Esophagus squamous epithelium (tissue), 4 donors: ENCODE measurements around the gene C19orf25.

Experiments
- POLR2A ChIP-seq, 4 donors: fragments of 450-650 bp; IDR thresholded peaks; one replicate each; pipeline ENCODE4 v1.6.1; 2017; ENCODE audit warnings: antibody characterized with exemption in 4 of 4, mild to moderate bottlenecking in 4 of 4, moderate library complexity in 3 of 4
- TF ChIP-seq, protein P1 (sequence below), 6 experiments: fragments of 450-650 bp in 4 of 6; fragments of 200-600 bp in 2 of 6; sonication (generic) in 2 of 6; IDR thresholded peaks; one replicate each; pipeline ENCODE4 v1.5.1; 2016 to 2019; ENCODE audit warnings: antibody characterized with exemption in 6 of 6, mild to moderate bottlenecking in 4 of 6, moderate library complexity in 4 of 6

DNA sequence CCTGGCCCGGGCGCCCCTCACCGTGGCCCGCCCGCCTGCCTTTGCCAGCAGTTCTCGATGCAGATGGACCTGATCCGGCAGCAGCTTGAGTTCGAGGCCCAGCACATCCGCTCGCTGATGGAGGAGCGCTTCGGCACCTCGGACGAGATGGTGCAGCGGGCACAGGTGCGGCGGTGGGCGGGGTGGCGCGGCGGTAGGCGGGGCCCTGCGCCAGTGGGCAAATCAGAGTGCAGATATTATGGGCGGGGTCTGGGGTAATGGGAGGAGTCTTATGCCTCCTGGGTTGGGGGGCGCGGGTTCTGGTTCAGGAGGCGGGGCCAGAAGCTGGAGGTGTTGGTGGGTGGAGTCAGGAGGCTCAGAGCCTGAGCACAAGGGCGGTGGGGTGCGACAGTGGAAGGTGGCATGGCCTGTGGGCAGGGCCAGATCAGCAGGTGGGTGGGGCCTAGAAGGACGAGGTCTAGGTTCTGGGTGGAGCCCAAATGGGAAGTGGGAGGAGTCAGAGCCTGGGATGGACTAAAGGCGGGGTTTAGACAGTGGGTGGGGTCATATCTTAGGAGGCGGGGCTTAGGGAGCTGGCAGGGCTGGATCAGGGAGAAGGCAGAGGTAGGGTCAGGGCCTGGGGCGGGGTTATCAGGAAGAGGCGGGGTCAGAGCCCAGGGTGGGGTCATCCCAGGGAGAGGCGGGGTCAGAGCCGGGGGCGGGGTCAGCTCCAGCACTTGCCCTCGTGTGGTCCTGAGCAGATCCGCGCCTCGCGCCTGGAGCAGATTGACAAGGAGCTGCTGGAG lies 23.5 kb downstream of the C19orf25 start:
- TF ChIP-seq, protein P1, sequence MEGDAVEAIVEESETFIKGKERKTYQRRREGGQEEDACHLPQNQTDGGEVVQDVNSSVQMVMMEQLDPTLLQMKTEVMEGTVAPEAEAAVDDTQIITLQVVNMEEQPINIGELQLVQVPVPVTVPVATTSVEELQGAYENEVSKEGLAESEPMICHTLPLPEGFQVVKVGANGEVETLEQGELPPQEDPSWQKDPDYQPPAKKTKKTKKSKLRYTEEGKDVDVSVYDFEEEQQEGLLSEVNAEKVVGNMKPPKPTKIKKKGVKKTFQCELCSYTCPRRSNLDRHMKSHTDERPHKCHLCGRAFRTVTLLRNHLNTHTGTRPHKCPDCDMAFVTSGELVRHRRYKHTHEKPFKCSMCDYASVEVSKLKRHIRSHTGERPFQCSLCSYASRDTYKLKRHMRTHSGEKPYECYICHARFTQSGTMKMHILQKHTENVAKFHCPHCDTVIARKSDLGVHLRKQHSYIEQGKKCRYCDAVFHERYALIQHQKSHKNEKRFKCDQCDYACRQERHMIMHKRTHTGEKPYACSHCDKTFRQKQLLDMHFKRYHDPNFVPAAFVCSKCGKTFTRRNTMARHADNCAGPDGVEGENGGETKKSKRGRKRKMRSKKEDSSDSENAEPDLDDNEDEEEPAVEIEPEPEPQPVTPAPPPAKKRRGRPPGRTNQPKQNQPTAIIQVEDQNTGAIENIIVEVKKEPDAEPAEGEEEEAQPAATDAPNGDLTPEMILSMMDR (IDR thresholded peaks at IDR 0.05) = no peak
- no peak for TF ChIP-seq POLR2A (IDR thresholded peaks at IDR 0.05)
